ENCODE measurements around the gene HTT. TPM values are rescaled to one million over a fixed set of nuclear protein-coding genes. Genes with fewer than 3 reads are reported as not detected.

Gene HTT
- total RNA-seq, 2 donors from 2014 or later: 18.1 to 30.5 TPM

DNA sequence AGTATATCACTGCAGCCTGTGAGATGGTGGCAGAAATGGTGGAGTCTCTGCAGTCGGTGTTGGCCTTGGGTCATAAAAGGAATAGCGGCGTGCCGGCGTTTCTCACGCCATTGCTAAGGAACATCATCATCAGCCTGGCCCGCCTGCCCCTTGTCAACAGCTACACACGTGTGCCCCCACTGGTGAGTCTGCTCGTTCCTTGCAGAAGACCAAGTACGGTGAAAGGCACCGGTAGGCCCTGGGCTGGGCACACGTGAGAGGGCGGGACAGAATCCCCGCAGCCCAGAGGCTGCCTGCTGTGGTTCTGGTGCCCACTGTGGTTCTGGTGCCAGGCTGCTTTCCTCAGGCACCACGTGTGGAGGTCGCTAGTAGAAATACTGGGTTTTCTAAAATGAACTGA is 143.3 kb downstream of the HTT start:
- Histone ChIP-seq H3K9me3 (no peaks in the 10 kb centered on the region), H3K4me3 (no peak overlapping the region)
- TF ChIP-seq, protein P1, sequence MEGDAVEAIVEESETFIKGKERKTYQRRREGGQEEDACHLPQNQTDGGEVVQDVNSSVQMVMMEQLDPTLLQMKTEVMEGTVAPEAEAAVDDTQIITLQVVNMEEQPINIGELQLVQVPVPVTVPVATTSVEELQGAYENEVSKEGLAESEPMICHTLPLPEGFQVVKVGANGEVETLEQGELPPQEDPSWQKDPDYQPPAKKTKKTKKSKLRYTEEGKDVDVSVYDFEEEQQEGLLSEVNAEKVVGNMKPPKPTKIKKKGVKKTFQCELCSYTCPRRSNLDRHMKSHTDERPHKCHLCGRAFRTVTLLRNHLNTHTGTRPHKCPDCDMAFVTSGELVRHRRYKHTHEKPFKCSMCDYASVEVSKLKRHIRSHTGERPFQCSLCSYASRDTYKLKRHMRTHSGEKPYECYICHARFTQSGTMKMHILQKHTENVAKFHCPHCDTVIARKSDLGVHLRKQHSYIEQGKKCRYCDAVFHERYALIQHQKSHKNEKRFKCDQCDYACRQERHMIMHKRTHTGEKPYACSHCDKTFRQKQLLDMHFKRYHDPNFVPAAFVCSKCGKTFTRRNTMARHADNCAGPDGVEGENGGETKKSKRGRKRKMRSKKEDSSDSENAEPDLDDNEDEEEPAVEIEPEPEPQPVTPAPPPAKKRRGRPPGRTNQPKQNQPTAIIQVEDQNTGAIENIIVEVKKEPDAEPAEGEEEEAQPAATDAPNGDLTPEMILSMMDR (IDR thresholded peaks at IDR 0.05): no peak

DNA sequence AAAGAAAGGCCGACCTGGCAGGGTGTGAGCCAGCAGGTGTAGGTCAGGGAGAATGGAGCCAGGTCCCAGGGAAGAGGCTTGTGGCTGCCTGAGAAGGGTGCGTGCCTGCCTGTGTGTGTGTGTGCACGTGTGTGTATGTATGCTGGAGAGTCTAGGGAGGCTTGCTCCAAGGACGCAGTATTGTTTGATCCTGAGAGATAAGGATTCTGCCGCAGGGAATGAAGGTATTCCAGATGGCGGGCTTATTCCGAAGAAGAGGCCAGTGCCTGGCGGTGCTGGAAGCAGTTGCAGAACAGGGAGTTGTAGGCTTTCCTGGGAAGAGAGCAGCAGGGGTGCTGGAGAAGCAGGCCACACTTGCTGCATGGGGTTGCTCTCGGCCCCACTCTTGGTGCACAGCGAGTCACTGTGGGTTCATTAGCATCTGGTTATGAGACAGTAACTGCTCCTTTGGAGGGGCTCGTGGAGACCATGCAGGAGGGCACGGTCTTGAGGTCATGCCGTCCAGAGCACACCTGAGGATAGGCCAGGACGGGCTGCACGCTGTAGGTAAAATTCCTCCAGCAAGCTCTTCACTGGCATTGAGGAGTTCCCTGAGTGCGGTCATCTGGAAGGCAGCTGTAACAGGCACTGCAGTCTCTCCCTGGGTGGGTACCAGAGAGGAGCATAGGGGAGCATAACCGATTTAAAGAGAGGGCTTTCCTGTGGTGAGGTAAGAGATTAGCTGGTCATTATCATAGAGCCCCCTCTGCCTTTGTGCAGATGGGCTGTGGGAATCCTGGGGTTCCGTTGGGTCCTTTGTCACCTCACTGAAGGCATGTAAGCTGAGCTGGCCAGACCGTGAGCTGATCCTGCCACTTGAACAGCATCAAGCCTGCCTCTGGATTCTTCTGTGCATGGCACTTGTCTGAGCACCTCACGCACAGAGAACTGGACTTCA is 144.6 kb downstream of the HTT start:
- no peak overlapping the region for H3K27ac ChIP-seq
- DNase-seq (ENCODE audit: low spot score): no peak
- H3K9me3 ChIP-seq: no peaks in the 10 kb centered on the region
- H3K36me3 ChIP-seq: peaks cover 90% of the 10 kb centered on the region
- no peaks in the 10 kb centered on the region for H3K27me3 ChIP-seq
- no peaks in the 10 kb centered on the region for H3K4me1 ChIP-seq
- H3K4me3 ChIP-seq: no peak overlapping the region
- TF ChIP-seq, protein P1 (IDR thresholded peaks at IDR 0.05): no peak

More for the DNA sequence above, 143.3 kb downstream of the HTT start:
- no peak overlapping the region for H3K27ac ChIP-seq
- H3K4me1 ChIP-seq: no peaks in the 10 kb centered on the region
- no peak for DNase-seq (ENCODE audit: low spot score)
- H3K36me3 ChIP-seq: peaks cover 90% of the 10 kb centered on the region
- no peaks in the 10 kb centered on the region for H3K27me3 ChIP-seq

DNA sequence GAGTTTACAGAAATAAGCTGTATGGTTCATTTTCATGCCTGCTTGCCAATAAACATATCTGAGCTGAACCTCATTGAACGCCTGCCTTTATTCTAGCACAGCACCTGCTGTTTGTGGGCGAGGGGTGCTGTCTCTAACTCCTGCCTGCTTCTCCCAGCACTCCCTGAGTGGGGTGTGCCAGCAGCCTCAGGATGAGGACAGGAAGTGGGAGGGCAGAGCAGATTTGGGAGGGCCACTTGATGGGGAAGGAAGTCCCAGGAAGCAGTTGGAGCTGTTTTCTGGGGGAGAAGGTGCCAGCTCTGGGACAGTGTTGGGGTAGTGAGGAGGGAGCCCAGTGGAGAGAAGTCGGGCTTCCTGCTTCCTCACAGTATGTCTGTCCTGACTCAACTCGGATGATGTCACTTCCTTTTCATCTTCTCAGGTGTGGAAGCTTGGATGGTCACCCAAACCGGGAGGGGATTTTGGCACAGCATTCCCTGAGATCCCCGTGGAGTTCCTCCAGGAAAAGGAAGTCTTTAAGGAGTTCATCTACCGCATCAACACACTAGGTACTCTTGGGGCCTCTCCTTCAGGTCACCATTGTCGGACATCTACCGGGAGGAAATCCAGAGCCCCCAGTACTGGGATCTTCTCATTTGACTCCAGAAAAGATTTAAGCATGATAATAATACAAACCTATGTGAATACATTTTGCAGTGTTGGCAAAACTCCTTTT is 145.4 kb downstream of the HTT start:
- Histone ChIP-seq H3K27me3 (no peaks in the 10 kb centered on the region), H3K9me3 (no peaks in the 10 kb centered on the region), H3K4me1 (no peaks in the 10 kb centered on the region), H3K27ac (no peak overlapping the region), H3K4me3 (no peak overlapping the region), H3K36me3 (peaks cover 93% of the 10 kb centered on the region)
- TF ChIP-seq, protein P1 (IDR thresholded peaks at IDR 0.05): no peak
- no peak for DNase-seq (ENCODE audit: low spot score)

DNA sequence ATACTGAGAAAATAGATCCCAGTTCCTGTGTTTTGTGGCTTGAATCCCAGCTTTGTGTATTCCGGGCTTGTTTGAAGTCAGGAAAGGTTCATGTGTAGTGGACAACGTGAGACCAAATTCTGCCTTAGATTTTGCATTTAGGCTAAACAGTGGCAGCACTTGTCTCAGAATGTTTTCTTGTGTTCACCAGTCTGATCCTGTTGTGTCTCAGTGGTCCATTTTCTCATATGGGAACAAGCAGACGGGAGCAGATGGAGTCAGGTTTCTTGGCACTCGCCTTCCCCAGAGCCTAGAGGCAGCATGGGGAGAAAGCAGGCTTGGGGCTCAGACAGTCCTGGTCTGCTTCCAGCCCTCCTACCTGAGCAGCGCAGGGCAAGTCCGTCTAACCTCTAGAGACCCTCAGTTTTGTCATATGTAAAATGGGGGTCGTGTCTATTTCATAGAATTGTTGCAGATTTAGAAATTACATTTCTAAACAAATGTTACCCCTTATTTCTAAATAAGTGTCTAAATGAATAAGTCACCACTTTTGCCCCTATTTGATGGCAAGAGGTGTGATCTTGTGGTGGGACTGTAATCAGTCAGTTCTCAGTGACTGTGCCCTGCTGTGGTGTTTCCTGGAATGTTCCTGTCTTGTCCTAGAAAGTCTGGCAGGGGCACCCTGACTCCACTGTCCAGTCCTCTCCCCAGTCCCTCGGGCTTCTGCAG is 146.1 kb downstream of the HTT start:
- Histone ChIP-seq H3K36me3 (peaks cover 87% of the 10 kb centered on the region), H3K4me1 (no peaks in the 10 kb centered on the region), H3K27ac (no peak overlapping the region), H3K27me3 (no peaks in the 10 kb centered on the region), H3K9me3 (no peaks in the 10 kb centered on the region), H3K4me3 (no peak overlapping the region)
- no peak for DNase-seq (ENCODE audit: low spot score)
- TF ChIP-seq, protein P1 (IDR thresholded peaks at IDR 0.05): no peak

DNA sequence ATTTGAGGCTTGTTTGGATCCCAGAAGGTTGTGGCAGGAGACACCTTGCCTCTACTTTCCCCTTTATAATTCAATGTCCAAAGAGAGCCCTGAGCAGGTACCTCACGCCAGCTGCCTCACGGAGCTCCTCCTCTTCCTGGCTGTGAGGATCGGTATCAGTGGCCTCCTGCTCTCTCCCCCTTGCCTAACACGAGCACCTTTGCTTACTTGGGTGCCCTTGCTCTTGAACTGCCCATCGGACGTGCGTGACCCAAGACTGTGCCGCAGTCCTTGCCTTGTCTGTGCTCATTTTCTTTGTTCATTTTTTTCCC is 146.7 kb downstream of the HTT start:
- H3K36me3 ChIP-seq: peaks cover 82% of the 10 kb centered on the region

More for the DNA sequence above, 146.7 kb downstream of the HTT start:
- TF ChIP-seq, protein P1 (IDR thresholded peaks at IDR 0.05): no peak
- no peak for DNase-seq (ENCODE audit: low spot score)
- H3K27me3 ChIP-seq: no peaks in the 10 kb centered on the region
- no peaks in the 10 kb centered on the region for H3K4me1 ChIP-seq
- no peak overlapping the region for H3K27ac ChIP-seq
- H3K9me3 ChIP-seq: no peaks in the 10 kb centered on the region
- H3K4me3 ChIP-seq: no peak overlapping the region
